Kidney (tissue), 14 donors: ENCODE measurements around the gene PDE1A. TPM values are rescaled to one million over a fixed set of nuclear protein-coding genes. Genes with fewer than 3 reads are reported as not detected.

Source experiments
- DNase-seq, 5 donors: peaks; one replicate each; pipeline ENCODE4 v3.0.0-alpha.2; 2013 to 2020
- FAIRE-seq: peaks from 2 replicates; lab custom pipeline; 2012; peaks lifted over from hg19 to GRCh38; lab: Jason Lieb, UNC
- H3K27ac ChIP-seq, 2 donors: one replicate each; pipeline ENCODE4 v1.7.0; 2013; ENCODE audit warnings: low read depth in 2 of 2, low read length in 2 of 2, inconsistent platforms in 1 of 2
- H3K27me3 ChIP-seq: one replicate; pipeline ENCODE4 v1.7.1; 2013; ENCODE audit warnings: low read length, inconsistent platforms; ENCODE audit not compliant: control insufficient read depth, insufficient read depth
- H3K36me3 ChIP-seq, 3 donors: one replicate each; pipeline versions ENCODE4 v1.7.0 to v1.7.1; 2013; ENCODE audit warnings: low read length in 3 of 3, control low read depth in 1 of 3, inconsistent platforms in 1 of 3; ENCODE audit not compliant: insufficient read depth in 3 of 3, control insufficient read depth in 2 of 3
- H3K4me1 ChIP-seq, 3 donors: one replicate each; pipeline versions ENCODE4 v1.7.0 to v1.7.1; 2013; ENCODE audit warnings: low read length in 3 of 3, inconsistent platforms in 1 of 3, low read depth in 1 of 3; ENCODE audit not compliant: control insufficient read depth in 2 of 3, insufficient read depth in 2 of 3
- H3K4me3 ChIP-seq, 3 donors: one replicate each; pipeline versions ENCODE4 v1.7.0 to v1.8.1; 2013; ENCODE audit warnings: low read length in 3 of 3, control low read depth in 1 of 3, inconsistent platforms in 1 of 3
- H3K9ac ChIP-seq, 3 donors: one replicate each; pipeline versions ENCODE4 v1.7.0 to v1.7.1; 2013; ENCODE audit warnings: low read length in 3 of 3, control low read depth in 1 of 3, inconsistent platforms in 1 of 3
- H3K9me3 ChIP-seq, 3 donors: one replicate each; pipeline versions ENCODE4 v1.7.0 to v1.7.1; 2013; ENCODE audit warnings: low read length in 3 of 3, control low read depth in 1 of 3, inconsistent platforms in 1 of 3; ENCODE audit not compliant: control insufficient read depth in 2 of 3, insufficient read depth in 1 of 3
- CTCF ChIP-seq: IDR thresholded peaks from 3 replicates; pipeline ENCODE4 v1.5.1; 2012; ENCODE audit warnings: mild to moderate bottlenecking, moderate library complexity, borderline replicate concordance; ENCODE audit not compliant: insufficient read depth; ENCODE audit errors: extremely low read depth
- intact Hi-C: fragments of 100-400 bp; cut with DNase I; formaldehyde crosslinking; loops from one replicate; pipeline ENCODE4 v1.11.1; 2022
- polyA plus RNA-seq: library from polyadenylated mRNA; stranded (reverse); fragments of 350-450 nt; fragmentation: Illumina TruSeq; extraction: RNeasy Lipid Tissue Mini Kit (QIAGEN cat#74804); gene quantifications from one replicate; pipeline ENCODE4 v1.2.3, GENCODE V29; 2014; ENCODE audit warnings: low read depth, low replicate concordance; ENCODE audit not compliant: insufficient read depth
- total RNA-seq: library from RNA; stranded (reverse); fragmentation: NEBNext Ultra II Directional; extraction: Animal tissue kit (Norgen Biotek cat#: 25700); gene quantifications from one replicate; pipeline ENCODE4 v1.2.1, GENCODE V29; 2021
- donor health status: control.
- donor health status: control.
- donor health status: control.
- donor health status: control.
- donor health status: control.
- donor health status: DM: yes; HTN: yes; CAD: no.
- donor health status: Normal renal cell carcinoma (clear cell type).

The PDE1A gene
- total and polyA plus RNA-seq, 2 donors from 2014 or later, result 40.4 to 70.5 TPM

GRCh38 chr2:182428476-182428875 lies 1.6 kb upstream of the PDE1A start:
- Histone ChIP-seq H3K9ac (no peak overlapping the region), H3K4me3 (no peak overlapping the region), H3K9me3 (no peaks in the 10 kb centered on the region), H3K27ac (no peak overlapping the region), H3K4me1 (no peaks in the 10 kb centered on the region), H3K36me3 (no peaks in the 10 kb centered on the region), H3K27me3 (no peaks in the 10 kb centered on the region)
- TF ChIP-seq CTCF, result no peak
- FAIRE-seq (no peak), DNase-seq (no peak)
- intact Hi-C loops, result no loop called here

- DNase-seq (peak in 2 of 5 donors; percentile 49 to 58), FAIRE-seq (no peak)
- Histone ChIP-seq H3K27me3 (no peaks in the 10 kb centered on the region), H3K27ac (peak overlapping the region; percentile 82 to 89), H3K4me1 (no peaks in the 10 kb centered on the region), H3K9me3 (no peaks in the 10 kb centered on the region), H3K36me3 (no peaks in the 10 kb centered on the region), H3K4me3 (peak overlapping the region; percentile 61 to 75 (median 68)), H3K9ac (peak overlapping the region; percentile 15 to 80 (median 45))
- intact Hi-C loops, result no loop called here
- no peak for TF ChIP-seq CTCF
Measured at GRCh38 chr2:182426082-182426917, 536 bp downstream of the PDE1A start.

GRCh38 chr2:182422864-182423263 lies 4.0 kb downstream of the PDE1A start:
- peak overlapping the region in 1 of 3 donors; percentile 40 for H3K9ac ChIP-seq
- no peaks in the 10 kb centered on the region for H3K27me3 ChIP-seq
- intact Hi-C loops, result no loop called here
- TF ChIP-seq CTCF, result no peak
- H3K36me3 ChIP-seq, result no peaks in the 10 kb centered on the region
- H3K9me3 ChIP-seq, result no peaks in the 10 kb centered on the region
- H3K4me3 ChIP-seq, result peak overlapping the region in 2 of 3 donors; percentile 28 to 68
- DNase-seq (no peak), FAIRE-seq (no peak)
- no peaks in the 10 kb centered on the region for H3K4me1 ChIP-seq
- peak overlapping the region in 1 of 2 donors; percentile 28 for H3K27ac ChIP-seq
